Spleen (tissue), 11 donors: Measurements from ENCODE around the gene MAGI2. TPM values are rescaled to one million over a fixed set of nuclear protein-coding genes. Genes with fewer than 3 reads are reported as not detected.

Experiments used
- DNase-seq: peaks from one replicate; pipeline ENCODE4 v3.0.0-alpha.2; 2020
- H3K27ac ChIP-seq, 8 donors: fragments of 200-600 bp; sonication (generic) in 7 of 8; 1 replicate in 4 of 8; 2 replicates in 4 of 8; pipeline versions ENCODE4 v1.5.0 to v1.8.0; 2016 to 2021; ENCODE audit warnings: inconsistent platforms in 4 of 8, mild to moderate bottlenecking in 4 of 8, moderate library complexity in 1 of 8
- H3K27me3 ChIP-seq, 7 donors: fragments of 200-600 bp; sonication (generic) in 6 of 7; replicated peaks in 1 of 7; 1 replicate in 4 of 7; 2 replicates in 3 of 7; pipeline versions ENCODE4 v1.5.0 to v1.8.0; 2016 to 2021; ENCODE audit warnings: inconsistent platforms in 3 of 7, mild to moderate bottlenecking in 1 of 7
- H3K36me3 ChIP-seq, 6 donors: fragments of 200-600 bp; sonication (generic) in 5 of 6; 1 replicate in 4 of 6; 2 replicates in 2 of 6; pipeline versions ENCODE4 v1.5.0 to v1.8.0; 2016 to 2021; ENCODE audit warnings: inconsistent platforms in 2 of 6
- H3K4me1 ChIP-seq, 6 donors: fragments of 200-600 bp; sonication (generic) in 5 of 6; 1 replicate in 3 of 6; 2 replicates in 3 of 6; pipeline versions ENCODE4 v1.5.0 to v1.8.0; 2016 to 2021; ENCODE audit warnings: inconsistent platforms in 3 of 6
- H3K4me3 ChIP-seq, 8 donors: fragments of 200-600 bp; sonication (generic) in 7 of 8; 1 replicate in 4 of 8; 2 replicates in 4 of 8; pipeline versions ENCODE4 v1.5.0 to v1.8.0; 2016 to 2021; ENCODE audit warnings: inconsistent platforms in 4 of 8, mild to moderate bottlenecking in 4 of 8, moderate library complexity in 2 of 8
- H3K9me3 ChIP-seq, 8 donors: fragments of 200-600 bp; sonication (generic) in 7 of 8; 1 replicate in 4 of 8; 2 replicates in 4 of 8; pipeline versions ENCODE4 v1.5.0 to v1.8.0; 2016 to 2021; ENCODE audit warnings: inconsistent platforms in 4 of 8
- CTCF ChIP-seq, 11 experiments: fragments of 200-600 bp in 7 of 11; fragments of 450-650 bp in 4 of 11; sonication (generic) in 4 of 11; IDR thresholded peaks in 8 of 11; conservative IDR thresholded peaks in 3 of 11; 1 replicate in 7 of 11; 2 replicates in 4 of 11; pipeline versions ENCODE4 v1.4.0 to v1.8.0; 2016 to 2021; ENCODE audit warnings: antibody characterized with exemption in 11 of 11, inconsistent platforms in 4 of 11, mild to moderate bottlenecking in 1 of 11
- POLR2A ChIP-seq, 3 donors: fragments of 450-650 bp; IDR thresholded peaks; one replicate each; pipeline ENCODE4 v1.5.1; 2017; ENCODE audit warnings: antibody characterized with exemption in 3 of 3, mild to moderate bottlenecking in 1 of 3
- POLR2AphosphoS5 ChIP-seq, 3 donors: sonication (generic); formaldehyde crosslinking; IDR thresholded peaks; one replicate each; pipeline ENCODE4 v1.5.1; 2017; ENCODE audit warnings: antibody characterized with exemption in 3 of 3
- WGBS, 5 donors: extraction: QIAGEN DNeasy Blood & Tissue Kit in 3 of 5; methylation state at CpG; one replicate each; pipeline versions ENCODE4 v1.1.5 to v1.1.7; 2013 to 2018; 5-methylcytosine and 5-hydroxymethylcytosine counted together
- intact Hi-C: fragments of 100-400 bp; cut with DNase I; formaldehyde crosslinking; loops from one replicate; pipeline ENCODE4 v1.15.0; 2023; ENCODE audit warnings: low total_unique reads
- polyA plus RNA-seq, 3 donors: library from polyadenylated mRNA; stranded (reverse); fragments of 200-250 nt; gene quantifications; one replicate each; pipeline ENCODE4 v1.2.1, GENCODE V29; 2013
- total RNA-seq, 7 donors: library from RNA; depleted of rRNA in 3 of 7; stranded (reverse); fragments of >200 nt in 3 of 7; fragmentation: NEBNext Ultra II Directional in 4 of 7; extraction: Animal tissue kit (Norgen Biotek cat#: 25700) in 4 of 7; gene quantifications; one replicate each; pipeline versions ENCODE4 v1.1.0 to v1.2.1, GENCODE V29; 2016 to 2021
- donor health status: healthy with polysubstance abuse.
- donor health status: DM: no; HTN: no; CAD: no; lungs with moderate emphysema.
- donor health status: DM: no; HTN: no; CAD: no.
- donor health status: Bipolar disorder and iron deficiency.
- donor health status: healthy.
- donor health status: DM: no; HTN: no; CAD: no.
- donor health status: DM: yes; HTN: yes; CAD: no.

MAGI2 gene
- total and polyA plus RNA-seq, 10 donors = 0.74 to 18.1 (median 11.1) TPM

DNA sequence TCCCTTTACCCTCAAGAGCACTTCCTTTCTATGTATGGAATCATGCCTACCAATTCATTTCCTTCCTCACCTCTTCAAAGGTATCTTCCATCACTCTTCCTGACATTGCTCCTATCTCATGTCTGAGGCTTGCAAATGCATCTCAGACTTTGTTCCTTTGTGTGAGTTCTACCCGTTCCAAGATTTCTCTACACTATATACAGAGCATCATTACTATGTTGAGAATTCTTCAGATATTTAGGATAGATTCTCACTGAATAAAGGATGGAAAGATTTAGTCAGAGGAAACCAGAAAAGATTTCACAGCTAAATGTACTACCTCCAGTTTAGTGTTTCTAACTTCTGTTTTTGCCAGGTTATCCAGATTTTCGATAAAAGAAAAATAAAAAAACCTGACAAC is 1192.2 kb downstream of the MAGI2 start:
- Histone ChIP-seq H3K4me1 (no peaks in the 10 kb centered on the region), H3K36me3 (no peaks in the 10 kb centered on the region), H3K27me3 (no peaks in the 10 kb centered on the region), H3K9me3 (no peaks in the 10 kb centered on the region), H3K4me3 (no peak overlapping the region), H3K27ac (no peak overlapping the region)
- TF ChIP-seq POLR2A (IDR thresholded peaks at IDR 0.05) = no peak
- TF ChIP-seq POLR2AphosphoS5 (IDR thresholded peaks at IDR 0.05) = no peak
- TF ChIP-seq CTCF (IDR thresholded peaks at IDR 0.05 in 8 of 11, conservative IDR thresholded peaks at IDR 0.05 in 3 of 11) = no peak
- intact Hi-C loops = no loop called here
- 82 to 91% (median 86%) methylated on average over 2 of the region's 2 CpGs for WGBS, 5 donors
- no peak for DNase-seq

DNA sequence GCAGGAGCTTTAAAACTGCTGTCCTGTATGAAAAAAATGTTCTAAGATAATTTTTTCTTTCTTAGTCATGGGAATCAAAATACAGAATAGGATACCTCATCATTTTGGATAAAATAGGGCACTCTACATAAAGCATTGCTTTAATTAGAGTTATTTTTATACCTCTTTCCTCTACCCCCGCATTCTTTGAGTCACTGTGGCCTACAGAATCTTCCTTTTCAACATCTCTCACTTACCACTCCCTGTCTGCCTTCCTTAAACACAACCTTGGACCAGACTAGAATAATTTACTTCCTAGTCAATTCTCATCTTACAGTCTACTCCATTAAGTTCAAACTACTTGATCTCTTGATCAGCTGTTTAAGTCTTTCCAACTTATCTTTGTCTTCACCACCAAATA is 1192.6 kb downstream of the MAGI2 start:
- Histone ChIP-seq H3K36me3 (no peaks in the 10 kb centered on the region), H3K27ac (no peak overlapping the region), H3K4me1 (no peaks in the 10 kb centered on the region), H3K4me3 (no peak overlapping the region), H3K27me3 (no peaks in the 10 kb centered on the region), H3K9me3 (no peaks in the 10 kb centered on the region)
- 59 to 77% (median 67%) methylated on average over 1 of the region's 1 CpG for WGBS, 5 donors
- no peak for TF ChIP-seq CTCF (IDR thresholded peaks at IDR 0.05 in 8 of 11, conservative IDR thresholded peaks at IDR 0.05 in 3 of 11)
- TF ChIP-seq POLR2AphosphoS5 (IDR thresholded peaks at IDR 0.05) = no peak
- intact Hi-C loops = no loop called here
- no peak for DNase-seq

GRCh38 chr7:78254726-78255055 is 1198.8 kb downstream of the MAGI2 start:
- Histone ChIP-seq H3K27me3 (no peaks in the 10 kb centered on the region), H3K9me3 (peaks cover 0 to 4% (median 0%) of the 10 kb centered on the region in 8 donors), H3K27ac (no peak overlapping the region), H3K4me3 (no peak overlapping the region), H3K36me3 (no peaks in the 10 kb centered on the region), H3K4me1 (no peaks in the 10 kb centered on the region)
- DNase-seq = no peak
- TF ChIP-seq CTCF (IDR thresholded peaks at IDR 0.05 in 8 of 11, conservative IDR thresholded peaks at IDR 0.05 in 3 of 11) (no peak), POLR2A (IDR thresholded peaks at IDR 0.05) (no peak), POLR2AphosphoS5 (IDR thresholded peaks at IDR 0.05) (no peak)
- WGBS, 5 donors = 60 to 87% (median 72%) methylated on average over 3 of the region's 3 CpGs
- intact Hi-C loops = no loop called here

DNA sequence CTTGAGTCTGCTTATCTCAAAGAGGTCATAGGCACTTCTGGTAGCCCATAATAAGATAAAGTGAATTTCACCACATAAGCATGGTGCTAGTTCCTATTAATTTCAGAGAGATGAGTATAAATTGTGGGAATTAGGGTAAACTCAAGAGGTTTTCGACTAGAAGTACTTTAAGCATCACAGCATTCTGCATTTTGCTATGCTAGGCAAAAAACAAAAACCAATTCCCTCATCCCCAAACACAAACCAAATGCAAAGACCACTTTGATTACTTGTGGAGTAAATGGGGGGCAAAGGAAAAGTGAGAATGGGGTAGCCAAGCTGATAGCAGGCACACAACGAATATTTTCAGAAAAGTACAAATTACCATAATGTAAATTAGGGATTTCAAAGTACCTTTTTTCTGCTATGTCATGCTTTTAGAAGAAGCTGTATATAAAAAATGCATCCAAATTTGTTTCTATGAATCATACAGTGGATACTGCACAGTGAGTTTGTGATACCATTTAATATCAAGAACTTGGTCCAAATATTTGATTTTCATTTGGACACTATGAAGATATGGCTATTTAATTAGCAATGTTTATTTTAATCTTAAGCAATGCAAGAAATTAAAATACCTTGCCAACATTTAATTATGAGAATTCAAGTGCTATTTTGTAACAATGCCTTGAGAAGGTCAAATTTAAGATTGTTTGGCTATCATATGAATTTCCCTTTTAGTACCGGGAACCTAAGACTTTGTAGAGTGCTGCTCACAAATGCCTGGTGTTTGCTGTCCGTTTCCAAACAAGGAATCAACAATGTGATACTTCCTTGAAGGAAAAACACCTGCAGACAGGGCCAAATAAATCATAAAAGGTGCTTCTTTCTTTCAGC is 1199.4 kb downstream of the MAGI2 start:
- intact Hi-C loops = no loop called here
- Histone ChIP-seq H3K27ac (no peak overlapping the region), H3K9me3 (peaks cover 0 to 9% (median 6%) of the 10 kb centered on the region in 8 donors), H3K4me3 (no peak overlapping the region), H3K4me1 (no peaks in the 10 kb centered on the region), H3K27me3 (no peaks in the 10 kb centered on the region), H3K36me3 (no peaks in the 10 kb centered on the region)
- no peak for TF ChIP-seq POLR2AphosphoS5 (IDR thresholded peaks at IDR 0.05)
- TF ChIP-seq CTCF (IDR thresholded peaks at IDR 0.05 in 8 of 11, conservative IDR thresholded peaks at IDR 0.05 in 3 of 11) = no peak
- TF ChIP-seq POLR2A (IDR thresholded peaks at IDR 0.05) = no peak
- no peak for DNase-seq
- WGBS, 5 donors = 66 to 79% (median 75%) methylated on average over 4 of the region's 4 CpGs
